Stimulated activated CD4-positive, alpha-beta T cell treated with anti-CD3 and anti-CD28 coated beads, Interleukin-2, amount 100 ng/mL, for 24 hours (primary cell): ENCODE results near the gene BCAR3.
"Not testable (repeated sequence)": the region's sequence is repeated elsewhere in the genome, so short reads cannot be mapped to it uniquely, and the experiment has no call there.

Source experiments
- DNase-seq, 2 donors: peaks; one replicate each; pipeline ENCODE4 v3.0.0-alpha.2; 2020

The BCAR3 gene

GRCh38 chr1:93574511-93574910 is 107.1 kb downstream of the BCAR3 start:
- DNase-seq, result no peak

DNA sequence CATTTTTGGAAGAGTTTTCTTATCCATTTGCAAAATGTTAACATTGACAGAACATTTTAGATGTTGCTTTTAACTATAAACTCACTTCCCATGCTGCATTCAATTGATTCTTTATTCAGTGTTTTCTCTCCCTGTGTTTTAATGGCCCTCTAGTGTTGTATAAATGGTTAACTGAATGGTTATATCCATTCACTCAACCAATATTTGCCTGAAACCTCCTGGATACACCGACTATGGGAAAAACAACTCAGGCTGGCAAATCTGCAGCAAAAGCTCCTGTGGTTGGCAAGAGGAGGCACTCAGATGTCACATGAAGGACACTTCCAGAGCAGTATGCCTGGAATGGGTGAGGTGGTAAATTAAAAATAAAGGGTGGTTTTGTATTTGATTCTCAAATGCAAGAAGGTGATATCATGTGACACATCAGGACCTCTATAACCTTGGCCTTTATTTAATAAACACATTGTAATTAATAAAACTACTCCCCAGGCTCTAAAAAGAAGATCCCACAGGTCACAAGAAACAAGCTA is 107.6 kb downstream of the BCAR3 start:
- DNase-seq, result no peak

DNA sequence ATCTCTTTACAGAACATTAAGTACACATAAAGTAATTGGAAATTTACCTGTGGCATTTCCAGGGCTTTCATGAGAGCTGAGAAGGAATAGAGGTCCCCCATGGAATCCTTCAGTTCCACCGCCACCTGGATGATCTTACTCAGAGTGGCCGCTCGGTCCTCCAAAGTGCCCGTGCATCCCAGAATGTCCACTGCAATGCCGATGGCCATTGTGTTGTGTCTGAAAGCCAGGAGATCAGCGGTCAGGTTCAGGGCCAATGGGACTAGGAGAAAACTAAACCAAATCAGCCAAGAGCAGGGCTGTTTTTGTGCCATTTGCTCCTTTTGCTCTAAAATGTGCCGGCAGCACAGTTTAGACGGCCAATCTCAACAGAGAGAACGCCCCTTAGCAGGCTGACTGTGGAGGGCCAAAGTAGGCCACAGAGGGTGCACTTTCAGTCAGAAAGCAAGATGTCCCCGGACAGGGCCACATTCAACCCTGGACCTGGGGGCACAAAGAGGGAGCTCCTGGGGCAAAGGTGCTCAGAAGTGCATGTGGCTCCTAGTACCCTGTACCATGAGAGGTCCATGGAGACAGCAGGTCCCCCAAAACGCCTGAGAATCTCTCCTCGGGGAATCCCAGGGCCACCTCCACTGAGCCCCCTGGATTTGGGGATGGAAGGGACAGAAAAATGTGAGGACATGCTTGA is 109.9 kb downstream of the BCAR3 start:
- no peak for DNase-seq

DNA sequence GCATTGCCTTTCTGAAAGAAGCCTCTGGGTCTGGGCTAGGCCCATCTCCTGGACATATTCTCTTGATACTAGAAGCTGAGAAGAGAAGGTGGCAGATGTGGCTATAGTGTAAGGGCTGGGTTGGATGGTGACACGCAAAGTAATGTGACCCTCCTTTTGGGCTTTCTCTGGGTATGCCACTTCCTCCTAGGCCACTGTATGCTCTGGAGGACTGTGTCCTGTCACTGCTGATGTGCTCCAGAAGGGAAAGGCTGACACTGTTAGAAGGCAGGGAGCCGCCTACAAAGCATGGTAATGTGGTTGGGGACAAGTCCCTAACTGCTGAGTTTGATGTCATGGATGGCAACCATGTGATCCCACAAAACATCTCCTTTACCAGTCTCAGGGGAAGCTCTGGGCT is 112.1 kb downstream of the BCAR3 start:
- DNase-seq, result no peak

GRCh38 chr1:93567255-93567918 is 114.2 kb downstream of the BCAR3 start:
- DNase-seq, result peak in 1 of 2 donors; percentile 10

GRCh38 chr1:93566227-93566626 is 115.4 kb downstream of the BCAR3 start:
- DNase-seq, result no peak

DNA sequence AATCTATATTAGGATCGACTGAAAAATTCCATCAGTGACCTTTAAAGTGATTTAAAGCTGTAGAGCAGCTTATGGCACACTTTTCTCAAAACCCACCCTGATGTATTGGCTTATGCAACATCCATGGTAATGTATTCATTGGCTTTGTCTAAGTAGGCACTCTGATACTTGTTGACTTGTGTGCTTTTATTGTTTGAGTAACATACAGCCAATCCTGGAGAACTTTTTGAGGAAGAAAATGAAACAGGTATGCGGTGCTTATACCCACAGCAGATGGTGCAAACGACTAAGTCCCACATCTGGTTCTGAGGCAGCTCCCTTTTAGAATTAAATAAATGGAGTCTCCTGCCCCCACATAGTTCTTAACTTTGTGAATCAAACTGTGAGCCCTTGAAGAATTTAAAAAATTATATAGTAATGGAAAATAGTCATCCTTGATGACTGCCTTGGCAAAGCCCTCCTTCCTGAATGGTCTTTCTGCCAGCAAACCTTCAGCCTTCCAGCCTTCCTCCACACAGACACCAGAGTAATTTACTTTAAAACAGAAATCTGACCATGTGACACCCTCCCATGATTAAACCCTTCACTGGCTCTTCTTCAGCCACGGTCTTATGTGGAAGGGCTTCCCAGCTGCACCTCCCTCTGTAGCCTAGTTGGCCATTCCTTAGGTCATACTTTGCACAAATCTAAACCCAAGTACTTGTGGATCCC is 116.0 kb downstream of the BCAR3 start:
- no peak for DNase-seq

GRCh38 chr1:93559695-93560094 is 121.9 kb downstream of the BCAR3 start:
- DNase-seq, result no peak

GRCh38 chr1:93559045-93559444 is 122.6 kb downstream of the BCAR3 start:
- no peak for DNase-seq

- no peak for DNase-seq
Observed at GRCh38 chr1:93556291-93556690, 125.3 kb downstream of the BCAR3 start.

DNA sequence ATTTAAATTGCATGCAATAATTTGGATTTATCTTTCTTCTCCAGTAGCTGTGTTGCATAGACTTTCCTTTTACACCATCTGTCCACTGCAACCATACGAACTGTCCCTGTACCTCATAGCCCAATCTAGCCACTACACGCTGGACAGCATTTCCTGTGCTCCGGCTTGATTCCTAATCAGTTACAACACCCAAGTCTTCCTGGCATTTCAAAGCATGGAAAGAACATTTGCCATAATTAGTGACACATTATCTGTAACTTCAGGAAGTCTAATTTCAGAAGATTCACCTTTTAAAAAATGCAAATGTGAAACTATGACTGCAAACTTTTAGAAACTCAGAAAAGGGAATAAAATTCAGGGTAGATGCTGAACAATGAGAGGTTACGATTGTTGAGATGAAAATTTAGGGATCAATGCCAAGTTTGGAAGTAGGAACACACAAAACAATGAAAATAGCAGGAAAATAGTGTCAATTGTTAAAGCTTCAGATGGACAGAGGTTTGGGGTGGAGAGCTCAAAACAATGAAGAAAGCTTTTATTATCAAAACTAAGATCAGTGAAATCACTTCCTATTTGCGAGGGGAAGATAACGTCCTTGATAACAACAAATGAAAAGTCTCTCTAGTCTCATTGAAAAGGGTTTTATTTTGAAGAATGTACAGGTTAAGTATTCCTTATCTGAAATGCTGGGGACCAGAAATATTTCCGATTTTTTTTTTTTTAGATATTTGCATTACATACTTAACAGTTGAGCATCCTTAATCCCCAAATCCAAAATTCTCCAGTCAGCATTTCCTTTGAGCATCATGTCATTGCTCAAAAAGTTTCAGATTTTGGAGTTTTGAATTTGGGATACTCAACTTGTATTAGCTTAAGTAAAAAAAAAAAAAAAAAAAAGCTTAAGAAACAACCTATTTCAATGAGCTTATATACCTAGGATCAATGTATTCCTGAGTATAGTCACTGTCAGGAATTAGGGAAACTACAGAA is 126.5 kb downstream of the BCAR3 start:
- no peak for DNase-seq

- DNase-seq, result not testable (repeated sequence)
Observed at GRCh38 chr1:93553886-93554490, 127.6 kb downstream of the BCAR3 start.

DNA sequence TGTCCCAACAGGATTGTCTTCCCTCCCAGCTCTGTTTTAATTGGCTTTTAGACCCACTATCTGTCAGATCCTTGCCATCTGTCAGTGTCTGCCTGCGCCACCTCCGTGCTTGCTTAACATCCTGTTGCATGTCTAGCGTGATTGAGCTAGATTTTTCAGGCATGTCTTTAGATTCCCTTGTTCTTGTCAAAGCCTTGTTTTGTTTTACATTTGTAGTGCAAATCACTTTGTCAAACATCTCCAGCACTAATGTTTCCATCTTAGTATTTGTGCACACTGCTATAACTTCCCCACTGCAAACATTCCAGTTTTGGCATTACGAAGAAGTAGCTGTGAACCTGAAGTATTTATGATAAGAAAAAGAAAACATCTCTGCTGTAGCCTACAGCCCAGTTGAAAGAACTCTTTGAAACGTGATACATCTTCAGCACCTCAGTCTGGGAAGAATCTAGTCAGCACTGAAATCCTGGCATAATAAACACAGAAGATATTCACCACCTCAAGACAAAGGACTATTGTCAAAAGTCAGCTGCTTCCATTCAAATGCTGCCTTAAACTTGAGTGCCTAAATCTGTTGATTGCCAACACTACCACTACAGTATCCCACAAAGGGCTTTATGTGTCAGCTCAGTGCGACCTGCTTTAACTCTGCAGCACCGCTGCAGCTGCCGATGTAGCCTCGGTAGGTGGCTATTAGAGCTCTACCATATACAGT is 128.7 kb downstream of the BCAR3 start:
- DNase-seq, result no peak

DNA sequence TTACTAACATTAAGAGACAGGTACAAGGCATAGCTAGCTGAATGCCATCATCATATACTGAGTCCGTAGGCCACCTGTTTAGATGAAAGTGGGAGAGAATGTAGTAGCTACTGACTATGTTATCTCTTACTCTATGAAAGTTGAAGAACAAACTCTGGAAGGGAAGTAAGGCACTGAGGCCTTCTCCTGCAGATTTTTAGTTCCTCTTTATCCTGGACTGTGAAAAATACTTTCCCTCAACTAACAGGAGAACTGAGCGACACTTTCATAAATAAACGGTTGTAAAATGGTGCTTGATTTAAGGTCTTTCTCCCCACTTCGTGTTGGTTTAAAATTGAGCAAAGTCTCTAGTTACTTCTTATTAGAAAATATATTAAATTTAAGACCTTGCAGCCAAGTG is 131.8 kb downstream of the BCAR3 start:
- DNase-seq, result no peak

GRCh38 chr1:93549131-93549530 is 132.5 kb downstream of the BCAR3 start:
- no peak for DNase-seq

DNA sequence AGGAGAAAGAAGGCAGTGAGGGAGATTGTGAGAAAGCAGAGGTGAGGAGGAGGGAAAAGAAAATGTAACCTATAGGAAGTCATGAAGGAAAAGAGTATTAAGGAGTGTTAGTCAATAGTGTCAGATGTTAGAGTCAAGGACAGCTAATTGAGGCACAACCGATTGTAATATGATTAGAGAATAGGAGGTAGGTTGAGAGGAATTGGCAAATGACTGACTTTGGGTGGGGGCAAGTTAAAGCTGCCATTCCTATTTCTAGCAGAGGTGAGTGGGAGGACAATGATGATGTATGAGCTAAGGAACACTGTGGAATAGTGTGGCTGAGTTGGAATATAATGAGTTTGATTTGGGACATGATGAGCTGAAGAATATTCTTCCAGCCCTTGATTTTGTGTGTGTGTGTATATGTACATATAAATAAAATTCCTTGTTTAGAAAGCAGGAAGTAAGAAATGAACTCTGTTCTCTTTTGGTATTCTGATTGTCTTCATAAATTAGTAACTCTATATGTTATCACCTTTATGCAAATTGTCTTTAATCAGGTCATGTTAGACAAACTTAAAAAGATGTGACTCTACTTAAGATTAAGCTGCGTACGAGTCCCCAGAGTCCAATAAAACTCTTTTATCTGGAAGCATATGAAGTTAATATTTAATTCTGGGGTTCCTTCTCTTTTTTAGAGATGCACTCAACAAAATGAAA is 135.3 kb downstream of the BCAR3 start:
- DNase-seq, result no peak

- no peak for DNase-seq
Observed at GRCh38 chr1:93542398-93542797, 139.2 kb downstream of the BCAR3 start.

GRCh38 chr1:93541045-93541444 is 140.6 kb downstream of the BCAR3 start:
- no peak for DNase-seq

DNA sequence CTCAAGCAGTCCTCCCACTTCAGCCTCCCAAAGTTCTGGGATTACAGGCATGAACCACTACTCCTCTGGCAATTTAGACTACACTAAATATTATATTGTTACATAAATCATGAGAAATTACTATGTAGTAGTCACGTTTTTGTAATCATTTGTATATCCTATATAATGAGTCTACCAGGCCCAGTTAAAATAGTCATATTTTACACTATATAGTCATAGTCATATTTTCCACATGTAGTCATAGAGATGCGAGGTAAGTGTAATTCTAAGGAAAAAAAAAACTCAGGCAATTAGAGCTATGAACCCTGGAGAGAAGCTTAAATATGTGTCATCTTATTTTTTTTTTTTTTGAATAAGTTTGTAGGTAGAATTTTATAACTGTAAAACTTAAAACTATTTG is 143.7 kb downstream of the BCAR3 start:
- no peak for DNase-seq

DNA sequence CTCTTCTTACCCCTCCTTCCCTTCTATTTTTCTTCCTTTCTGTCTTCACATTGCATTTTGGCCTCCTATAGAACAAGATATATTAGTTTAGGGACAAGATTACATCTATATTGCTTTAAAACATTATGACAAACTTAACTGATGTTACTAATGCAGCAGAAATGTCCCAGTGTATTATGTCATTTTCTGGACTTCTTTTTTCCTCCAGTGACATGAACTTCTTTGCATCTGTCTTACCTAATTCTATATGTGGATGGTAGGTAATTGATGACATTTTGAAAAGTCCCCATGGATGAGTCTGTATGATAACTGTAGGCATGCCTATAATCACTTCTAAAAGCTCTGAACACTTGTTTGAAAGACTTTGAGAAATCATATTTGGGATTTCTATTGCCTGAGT is 144.2 kb downstream of the BCAR3 start:
- no peak for DNase-seq

DNA sequence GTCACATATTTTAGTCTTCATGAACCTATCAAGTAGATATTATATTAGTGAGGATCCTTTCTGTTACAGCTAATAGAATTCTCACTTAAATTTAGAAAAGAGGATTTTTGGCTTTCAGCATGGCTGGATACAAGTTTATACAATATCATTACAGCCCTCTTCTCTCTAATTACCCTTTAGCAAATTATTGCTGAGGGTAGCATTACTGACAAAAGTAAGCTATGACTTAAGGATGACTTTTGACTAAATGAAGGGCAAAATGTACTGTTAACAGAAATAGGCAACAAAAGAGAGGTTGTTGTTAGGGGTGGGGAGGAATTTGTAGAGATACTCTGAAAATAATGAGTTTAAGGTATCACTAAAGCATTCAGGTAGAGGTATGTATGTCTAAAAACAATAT is 148.0 kb downstream of the BCAR3 start:
- no peak for DNase-seq
